Adrenal gland (tissue), 5 donors: ENCODE data around the gene TMEM89.

ENCODE experiments used
- CTCF ChIP-seq, 6 experiments: fragments of 450-650 bp in 4 of 6; fragments of 200-600 bp in 2 of 6; sonication (generic) in 1 of 6; IDR thresholded peaks; 1 replicate in 5 of 6; 2 replicates in 1 of 6; pipeline versions ENCODE4 v1.5.1 to v1.8.0; 2016 to 2021; ENCODE audit warnings: antibody characterized with exemption in 6 of 6, mild to moderate bottlenecking in 2 of 6, moderate library complexity in 1 of 6
- POLR2A ChIP-seq, 2 donors: fragments of 450-650 bp; IDR thresholded peaks; one replicate each; pipeline ENCODE4 v1.6.1; 2017; ENCODE audit warnings: antibody characterized with exemption in 2 of 2, mild to moderate bottlenecking in 2 of 2, moderate library complexity in 1 of 2
- donor health status: DM: no; HTN: no; CAD: no.

GRCh38 chr3:48573973-48574585, 47.5 kb downstream of the TMEM89 start:
- TF ChIP-seq CTCF (IDR thresholded peaks at IDR 0.05) (no peak), POLR2A (IDR thresholded peaks at IDR 0.05) (no peak)
